HG03442 (cell line): ENCODE results near the gene YEATS4.

ENCODE experiments used
- ATAC-seq: cut with Tn5 transposase; IDR thresholded peaks from one replicate; pipeline ENCODE4 v1.9.1; 2021; ENCODE audit warnings: mild to moderate bottlenecking, moderate library complexity; ENCODE audit not compliant: unreplicated experiment

Gene YEATS4

DNA sequence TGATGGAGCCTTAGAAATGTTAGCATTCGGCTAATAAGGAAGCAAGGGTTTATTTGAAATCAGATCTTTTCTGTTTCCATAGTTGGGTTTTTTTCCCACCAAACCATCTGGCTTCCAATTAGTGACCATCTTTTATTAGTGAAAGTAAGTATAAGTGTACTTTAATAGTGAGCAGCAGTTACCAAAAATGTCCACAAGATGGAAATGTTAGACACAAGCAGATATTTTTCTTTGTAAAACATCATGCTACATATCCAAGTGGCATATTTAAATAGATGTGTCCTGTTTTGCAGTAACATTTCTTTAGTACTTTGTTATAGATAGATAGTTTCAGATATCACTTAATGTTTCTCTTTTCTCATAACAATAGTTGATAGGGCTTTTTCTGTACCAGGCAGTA is 28.8 kb downstream of the YEATS4 start:
- ATAC-seq: no peak

DNA sequence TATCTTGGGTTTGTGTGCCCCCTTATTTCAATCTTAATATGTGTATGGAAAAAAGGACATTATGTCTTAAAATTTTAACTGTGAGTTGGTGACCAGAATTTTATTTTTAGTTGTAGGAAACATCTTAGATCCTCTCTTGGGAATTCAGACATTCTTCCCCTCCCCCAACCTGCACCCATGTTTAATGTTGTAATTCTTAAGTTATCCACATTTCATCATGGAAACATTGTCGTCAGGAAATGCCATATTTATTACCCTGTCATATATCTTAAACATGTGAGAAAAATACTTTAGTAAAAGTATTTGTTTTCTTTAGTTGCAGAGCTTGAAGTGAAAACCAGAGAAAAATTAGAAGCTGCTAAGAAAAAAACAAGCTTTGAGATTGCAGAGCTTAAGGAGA is 30.3 kb downstream of the YEATS4 start:
- ATAC-seq: no peak

- peak; percentile 89 for ATAC-seq
These were observed 32.8 kb downstream of the YEATS4 start for GRCh38 chr12:69392179-69392928.

GRCh38 chr12:69396041-69396440 is 36.5 kb downstream of the YEATS4 start:
- ATAC-seq: no peak

- ATAC-seq: no peak
These were observed 37.4 kb downstream of the YEATS4 start for GRCh38 chr12:69396963-69397362.

DNA sequence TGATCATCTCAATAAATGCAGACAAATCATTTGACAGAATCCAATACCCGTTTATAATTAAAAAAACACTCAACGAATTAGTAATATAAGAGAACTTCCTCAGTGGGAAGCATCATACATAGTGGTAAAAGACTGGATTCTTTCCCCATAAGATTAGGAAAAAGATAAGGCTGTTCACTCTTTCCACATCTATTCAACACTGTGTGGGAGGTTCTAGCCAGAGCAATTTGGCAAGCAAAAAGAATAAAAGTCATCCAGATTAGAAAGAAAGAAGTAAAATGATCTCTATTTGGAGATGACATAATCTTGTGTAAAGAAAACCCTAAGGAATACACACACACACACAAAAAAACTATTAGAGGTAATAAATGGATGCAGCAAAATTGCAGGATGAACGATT is 38.4 kb downstream of the YEATS4 start:
- ATAC-seq: no peak

DNA sequence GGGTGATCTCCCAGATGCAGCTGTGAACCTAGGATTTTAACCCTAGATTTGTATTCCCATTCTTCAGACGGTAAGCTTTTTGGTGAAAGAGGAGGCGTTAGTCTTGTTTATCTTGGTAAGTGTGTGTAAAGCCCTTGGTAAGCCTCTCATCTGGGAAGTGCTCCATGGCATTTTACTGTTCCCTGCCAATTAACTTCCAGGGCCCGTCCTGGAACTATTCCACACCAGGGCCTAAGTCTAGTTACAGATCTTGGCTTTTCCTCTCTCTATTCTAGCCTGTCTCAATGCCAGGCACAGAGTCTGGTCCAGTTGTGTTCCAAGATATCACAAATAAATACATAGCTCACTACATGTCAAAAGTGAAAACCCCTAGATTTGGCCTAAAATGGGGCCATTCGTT is 42.4 kb downstream of the YEATS4 start:
- no peak for ATAC-seq

- ATAC-seq: no peak
These were observed 45.5 kb downstream of the YEATS4 start for GRCh38 chr12:69404851-69405565.

DNA sequence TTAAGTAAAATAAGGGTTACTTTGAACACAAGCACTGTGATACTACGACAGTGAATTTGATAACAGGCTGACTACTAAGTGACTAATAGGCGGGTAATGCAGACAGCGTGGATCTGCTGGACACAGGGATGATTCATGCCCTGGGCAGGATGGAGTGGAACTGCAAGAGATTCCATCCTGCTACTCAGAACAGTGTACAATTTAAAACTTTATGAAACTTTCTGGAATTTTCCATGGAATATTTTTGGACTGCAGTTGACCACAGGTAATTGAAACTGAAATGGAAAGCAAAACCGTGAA is 46.0 kb downstream of the YEATS4 start:
- ATAC-seq: no peak

GRCh38 chr12:69406217-69406616 is 46.7 kb downstream of the YEATS4 start:
- ATAC-seq: no peak

GRCh38 chr12:69410571-69410970 is 51.0 kb downstream of the YEATS4 start:
- ATAC-seq: no peak

DNA sequence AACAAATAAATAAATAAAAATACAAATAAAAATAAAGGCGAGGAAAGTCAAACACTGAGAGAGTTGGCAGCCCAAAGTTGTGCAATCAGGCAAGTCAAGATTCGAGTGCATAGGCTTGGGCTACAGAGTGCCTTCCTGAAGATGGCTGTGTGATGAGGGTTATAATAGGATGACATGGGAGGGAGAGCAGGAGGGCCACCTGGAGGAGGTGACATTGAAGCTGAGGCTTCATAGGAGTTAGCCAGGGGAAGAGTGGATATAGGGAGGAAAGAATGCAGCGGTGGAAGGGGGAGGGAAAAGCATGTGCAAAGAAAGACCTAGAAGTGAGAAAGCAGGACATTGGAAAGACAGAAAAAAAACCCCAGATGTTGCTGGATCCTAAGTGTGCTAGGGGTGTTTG is 53.1 kb downstream of the YEATS4 start:
- no peak for ATAC-seq

- no peak for ATAC-seq
These were observed 56.1 kb downstream of the YEATS4 start for GRCh38 chr12:69415471-69416275.

DNA sequence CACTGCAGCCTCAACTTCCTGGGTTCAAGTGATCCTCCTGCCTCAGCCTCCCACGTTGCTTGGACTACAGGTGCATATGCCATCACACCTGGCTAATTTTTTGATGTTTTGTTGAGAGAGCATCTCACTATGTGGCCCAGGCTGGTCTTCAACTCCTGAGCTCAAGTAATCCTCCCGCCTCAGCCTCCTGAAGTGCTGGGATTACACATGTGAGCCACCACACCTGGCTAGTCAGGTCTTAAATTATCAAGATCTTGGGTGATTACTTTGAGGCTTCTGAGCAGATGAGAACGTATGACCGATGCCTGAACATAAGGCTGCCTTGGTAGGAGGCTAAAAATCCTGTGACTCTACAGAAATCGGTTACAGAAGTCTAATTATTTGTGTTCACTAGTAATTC is 57.7 kb downstream of the YEATS4 start:
- ATAC-seq: no peak

GRCh38 chr12:69417741-69418167 is 58.2 kb downstream of the YEATS4 start:
- no peak for ATAC-seq

DNA sequence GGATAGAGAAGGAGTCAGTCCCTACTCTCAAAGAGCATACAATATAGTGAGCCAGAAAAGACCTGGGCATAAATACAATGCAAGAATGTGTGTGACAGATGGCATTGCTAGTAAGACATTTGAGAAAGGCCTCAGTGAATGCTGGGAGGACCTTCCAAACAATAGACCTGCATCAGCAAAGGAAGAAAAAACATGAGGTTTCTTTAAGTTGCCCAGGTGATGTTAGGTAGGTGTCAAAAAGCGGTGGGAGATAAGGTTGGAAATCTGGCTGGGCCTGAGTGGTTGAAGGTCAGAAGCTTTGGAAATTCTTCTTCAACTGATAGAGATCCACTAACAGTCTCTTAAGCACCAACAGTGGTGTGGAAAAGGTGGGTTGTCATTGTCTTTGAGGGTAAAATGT is 60.2 kb downstream of the YEATS4 start:
- no peak for ATAC-seq

- ATAC-seq: no peak
These were observed 62.0 kb downstream of the YEATS4 start for GRCh38 chr12:69421548-69421947.

DNA sequence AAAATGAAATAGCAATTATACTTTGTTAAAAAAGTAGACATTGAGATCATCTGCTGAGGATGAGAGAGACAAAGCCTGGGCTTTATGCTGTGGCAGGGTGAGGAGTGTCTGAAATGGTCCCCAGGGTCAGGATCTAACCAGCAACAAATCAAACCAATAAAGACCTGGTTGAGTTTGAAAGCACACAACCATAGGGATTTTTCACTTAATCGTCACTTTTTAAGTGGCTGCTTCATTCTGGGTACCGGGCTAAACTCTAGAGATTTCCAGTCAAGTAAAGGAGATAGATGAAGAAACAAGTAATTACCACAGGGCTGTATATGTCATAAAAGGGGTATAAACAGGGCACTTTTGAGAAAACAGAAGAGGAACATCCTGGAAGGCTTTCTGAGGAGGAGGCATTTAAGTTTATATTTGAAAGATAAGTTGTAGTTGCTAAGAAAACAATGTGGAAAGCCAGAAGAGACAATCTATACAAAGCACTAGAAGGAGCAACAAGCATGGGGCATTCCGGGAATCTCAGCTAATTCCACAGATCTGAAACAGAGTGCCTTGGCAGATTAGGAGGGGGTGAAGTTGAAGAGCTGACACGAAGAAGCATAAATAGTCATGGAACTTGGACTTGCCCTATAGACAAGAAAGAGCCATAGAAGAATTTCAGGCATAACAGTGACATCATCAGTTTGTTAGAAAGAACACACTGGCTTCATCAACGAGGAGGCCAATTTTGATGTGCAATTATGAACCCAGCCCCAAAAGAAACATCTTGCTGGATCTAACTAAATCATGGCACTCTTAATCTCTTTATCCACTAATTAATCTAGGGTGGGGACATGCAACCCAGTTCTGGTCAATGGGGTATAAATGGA is 63.7 kb downstream of the YEATS4 start:
- ATAC-seq: no peak

DNA sequence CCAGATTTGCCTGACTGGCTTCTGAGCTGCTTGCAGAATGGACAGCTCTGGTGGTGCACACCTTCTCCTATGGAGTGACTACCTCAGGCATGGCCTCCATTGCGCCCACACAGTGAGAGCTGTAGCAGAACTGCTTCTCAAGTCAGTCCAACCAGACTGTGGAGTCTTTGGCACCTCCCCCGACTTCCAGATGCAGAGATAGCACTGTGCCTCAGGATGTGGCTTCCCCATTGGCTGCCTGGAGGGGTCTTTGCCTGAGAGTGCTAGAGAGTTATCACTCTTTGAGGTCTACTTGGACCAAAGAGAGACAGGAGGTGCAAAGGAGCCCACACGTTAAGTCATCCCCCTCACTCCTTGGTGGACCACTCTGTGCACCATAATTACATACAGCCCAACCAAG is 65.9 kb downstream of the YEATS4 start:
- ATAC-seq: no peak

GRCh38 chr12:69428351-69429073 is 69.0 kb downstream of the YEATS4 start:
- ATAC-seq: no peak
